ENCODE data around the gene TFAP2A.

Gene TFAP2A

DNA sequence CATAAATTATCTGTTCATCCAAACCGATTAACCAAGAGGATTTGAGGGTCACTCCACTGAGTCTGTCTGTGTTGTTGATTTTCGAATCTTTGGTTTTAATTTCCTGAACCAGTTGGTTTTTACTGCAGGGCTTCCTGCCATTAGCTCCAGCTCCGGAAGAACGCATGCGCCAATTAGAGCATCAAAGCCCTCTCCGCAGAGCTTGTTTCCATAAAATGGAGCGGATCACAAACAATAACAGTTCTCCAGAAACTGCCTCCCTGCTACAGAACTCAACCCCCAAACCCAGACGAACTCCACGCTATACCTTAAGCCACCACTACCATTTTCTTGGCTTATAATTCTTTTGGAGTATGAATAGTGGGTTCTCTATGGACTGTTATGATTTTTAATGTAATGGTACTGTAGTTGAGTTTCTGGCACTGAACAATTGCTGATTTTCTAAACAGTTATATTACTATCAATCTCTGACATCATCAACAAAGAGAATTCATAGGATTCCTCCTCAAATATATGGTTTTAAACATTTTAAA lies 13.8 kb downstream of the TFAP2A start:
- no peak for DNase-seq (ENCODE audit: low read depth in 2 of 2, low spot score in 1 of 2)

DNA sequence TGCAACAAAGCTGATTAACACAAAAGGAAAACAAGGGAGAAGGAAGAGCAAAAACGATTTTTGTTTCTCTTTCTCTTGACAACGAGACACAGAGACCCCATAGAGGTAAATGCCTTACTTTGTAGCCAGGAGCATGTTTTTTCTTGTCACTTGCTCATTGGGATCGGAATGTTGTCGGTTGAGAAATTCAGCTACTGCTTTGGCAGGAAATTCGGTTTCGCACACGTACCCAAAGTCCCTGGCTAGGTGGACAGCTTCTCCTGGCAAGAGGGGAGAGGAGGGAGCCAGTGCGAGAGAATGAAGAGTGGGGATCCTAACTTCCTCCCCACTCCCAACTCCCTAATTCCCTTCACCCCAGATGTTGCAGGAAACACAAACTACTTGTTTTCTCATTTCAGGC lies 14.5 kb downstream of the TFAP2A start:
- DNase-seq (ENCODE audit: low read depth in 2 of 2, low spot score in 1 of 2): no peak

DNA sequence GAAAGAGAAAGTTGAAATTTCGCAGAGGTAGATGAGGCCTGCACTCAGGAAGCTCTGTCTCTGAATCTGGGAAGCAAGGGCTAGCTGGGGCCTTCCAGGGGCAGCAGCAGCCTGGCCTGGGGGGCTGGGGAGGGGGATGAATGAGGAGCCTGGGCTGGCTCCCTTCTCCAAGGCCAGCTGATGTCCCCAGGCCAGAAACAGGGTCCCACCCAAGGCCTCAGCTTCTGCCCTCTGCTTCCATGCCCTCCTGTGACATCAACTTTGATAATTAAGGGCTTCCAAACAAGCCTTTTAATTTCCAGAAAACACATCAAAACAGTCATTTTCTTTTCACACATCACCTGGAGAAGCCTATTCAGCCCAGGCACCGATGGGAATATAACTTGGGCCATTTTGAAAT lies 15.4 kb downstream of the TFAP2A start:
- DNase-seq (ENCODE audit: low read depth in 2 of 2, low spot score in 1 of 2): no peak

DNA sequence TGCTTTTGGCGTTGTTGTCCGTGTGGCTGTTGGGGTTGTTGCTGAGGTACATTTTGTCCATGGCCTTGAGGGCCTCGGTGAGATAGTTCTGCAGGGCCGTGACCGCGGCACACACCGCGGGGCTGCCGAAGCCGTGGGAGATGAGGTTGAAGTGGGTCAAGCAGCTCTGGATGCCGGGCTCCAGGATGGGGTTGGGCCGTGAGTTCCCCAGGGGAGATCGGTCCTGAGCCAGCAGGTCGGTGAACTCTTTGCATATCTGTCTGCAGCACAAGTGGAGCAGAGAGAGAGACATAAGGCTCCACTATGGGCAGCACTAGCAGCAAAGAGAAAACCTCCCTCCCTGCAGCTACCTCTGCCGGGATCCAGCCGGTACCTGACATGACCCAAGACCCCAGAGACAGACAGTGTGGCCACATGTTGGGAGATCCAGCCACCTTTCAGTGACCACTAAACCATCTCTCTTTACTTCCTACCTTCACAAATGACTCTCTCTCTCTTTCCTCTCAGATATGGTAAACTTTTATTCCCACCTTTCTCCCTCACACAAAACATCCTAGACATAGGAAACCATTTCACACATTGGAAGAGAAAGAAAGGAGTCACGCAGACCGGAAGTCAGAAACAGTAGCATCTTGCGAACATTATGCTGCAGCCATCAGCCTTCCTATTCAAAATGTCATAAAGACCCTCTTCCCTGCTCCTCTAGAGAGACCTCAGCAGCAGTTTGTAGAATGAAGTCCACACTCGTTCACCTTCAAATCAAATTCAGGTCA lies 16.2 kb downstream of the TFAP2A start:
- DNase-seq (ENCODE audit: low read depth in 2 of 2, low spot score in 1 of 2): no peak

DNA sequence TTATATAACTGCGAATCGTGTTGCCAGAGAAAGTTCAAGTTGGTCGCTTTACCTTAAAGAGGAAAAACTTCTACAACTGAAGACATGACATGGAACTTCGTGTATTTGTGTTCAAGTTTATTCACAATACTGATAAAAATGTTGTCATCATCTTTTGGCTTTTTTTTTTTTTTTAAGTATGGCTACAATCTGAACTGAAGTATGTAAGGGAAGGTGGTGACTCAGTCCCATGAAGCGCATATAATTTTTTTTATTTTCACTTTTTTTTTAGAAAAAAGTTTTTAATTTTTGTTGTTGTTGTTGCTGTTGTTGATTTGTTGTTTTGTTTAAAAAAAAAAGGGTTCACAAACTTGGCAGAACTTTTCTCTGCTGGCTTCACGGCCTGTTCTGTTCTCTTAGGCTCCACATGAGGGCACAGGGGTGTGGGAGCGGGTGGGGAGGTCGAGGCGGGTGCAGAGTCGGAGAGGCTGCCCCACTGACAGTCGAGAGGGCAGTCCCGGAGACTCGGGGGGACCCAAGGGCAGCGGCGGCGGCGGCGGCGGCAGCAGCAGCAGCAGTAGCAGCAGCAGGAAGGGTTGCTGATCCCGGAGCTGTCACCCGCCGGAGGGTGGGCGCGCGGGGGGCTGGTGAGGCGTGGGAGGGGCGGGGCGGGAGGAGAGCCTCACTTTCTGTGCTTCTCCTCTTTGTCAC lies 17.0 kb downstream of the TFAP2A start:
- DNase-seq (ENCODE audit: low read depth in 2 of 2, low spot score in 1 of 2): no peak

DNA sequence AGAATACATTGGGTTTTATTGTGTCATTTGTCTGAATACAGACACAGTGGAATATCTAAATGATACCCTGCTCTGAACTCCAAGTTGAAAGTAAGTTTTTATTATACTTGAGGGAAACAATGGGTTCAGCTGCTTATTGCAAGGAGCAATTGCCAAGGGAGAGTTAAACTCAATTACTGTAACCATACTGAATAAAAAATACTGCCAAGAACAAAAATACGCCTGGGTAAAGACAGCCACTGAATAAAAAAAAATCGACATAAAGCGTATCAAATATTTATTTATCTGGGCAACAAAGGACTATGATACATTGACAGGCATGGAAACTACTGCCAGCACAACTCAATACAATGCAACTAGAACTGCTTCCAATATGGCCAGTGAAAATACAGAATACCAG lies 18.1 kb downstream of the TFAP2A start:
- DNase-seq (ENCODE audit: low read depth in 2 of 2, low spot score in 1 of 2): no peak

DNA sequence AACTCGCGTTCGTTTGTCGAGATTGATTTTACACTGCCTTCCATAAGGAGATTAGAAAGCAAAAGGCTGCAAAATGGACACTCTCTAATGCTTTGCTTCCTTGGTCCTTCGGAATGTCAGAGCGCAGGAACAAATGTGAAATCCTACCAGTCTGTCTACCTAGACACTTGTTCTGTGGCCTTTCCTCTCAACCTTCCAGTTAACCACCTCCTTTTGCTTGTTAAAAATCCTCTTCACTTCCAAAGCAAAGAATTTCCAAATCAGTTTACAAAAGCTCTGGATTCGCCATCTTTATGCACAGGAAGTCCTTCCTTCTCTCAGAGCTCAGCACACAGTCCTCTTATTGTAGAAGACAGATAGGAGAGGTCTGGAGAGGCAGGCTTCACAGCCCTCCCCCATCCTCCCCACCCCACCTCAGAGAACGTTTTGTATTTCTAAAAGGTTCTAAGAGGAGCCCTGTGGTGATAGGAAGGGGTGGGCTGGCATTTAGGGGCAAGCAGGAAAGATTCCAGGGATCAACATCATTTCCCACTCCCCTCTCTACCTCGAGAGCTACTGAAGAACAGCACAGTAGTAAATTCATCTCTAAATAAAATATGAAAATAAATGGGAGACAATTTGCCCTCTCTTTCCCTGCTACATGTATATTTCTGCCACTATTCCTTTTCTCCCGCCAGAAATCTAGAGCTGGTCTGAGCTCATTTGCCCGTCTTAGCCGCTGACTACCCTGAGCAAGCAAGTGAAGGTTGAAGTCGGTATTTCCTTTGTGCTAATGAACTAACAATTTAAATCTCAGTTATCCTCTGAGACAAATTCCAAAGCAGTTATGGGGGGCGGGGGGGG lies 18.9 kb downstream of the TFAP2A start:
- no peak for DNase-seq (ENCODE audit: low read depth in 2 of 2, low spot score in 1 of 2)

DNA sequence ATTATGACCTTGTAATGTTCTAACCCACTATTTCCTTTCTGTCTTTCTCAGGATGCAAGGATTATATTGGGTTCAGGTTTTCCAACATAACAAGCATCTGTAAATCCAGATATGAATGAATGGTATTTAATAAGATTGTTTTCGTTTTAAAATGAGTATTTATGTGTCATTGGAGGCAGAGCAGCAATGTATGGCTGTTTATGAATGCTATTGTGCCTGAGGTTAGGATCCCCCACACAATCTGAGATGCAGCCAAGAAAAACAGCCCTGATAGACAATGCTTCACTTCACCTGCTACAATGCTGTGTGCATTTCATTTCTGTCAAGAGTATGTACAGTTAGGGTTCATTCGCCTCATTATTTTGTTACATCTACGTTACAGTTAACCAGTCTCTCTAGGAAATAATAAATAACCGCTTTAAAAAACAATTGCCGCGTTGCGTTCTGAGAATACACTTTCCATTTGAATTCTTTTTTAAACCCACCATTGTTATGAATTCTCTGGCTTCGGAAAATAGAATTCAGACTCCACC lies 19.6 kb downstream of the TFAP2A start:
- no peak for DNase-seq (ENCODE audit: low read depth in 2 of 2, low spot score in 1 of 2)

DNA sequence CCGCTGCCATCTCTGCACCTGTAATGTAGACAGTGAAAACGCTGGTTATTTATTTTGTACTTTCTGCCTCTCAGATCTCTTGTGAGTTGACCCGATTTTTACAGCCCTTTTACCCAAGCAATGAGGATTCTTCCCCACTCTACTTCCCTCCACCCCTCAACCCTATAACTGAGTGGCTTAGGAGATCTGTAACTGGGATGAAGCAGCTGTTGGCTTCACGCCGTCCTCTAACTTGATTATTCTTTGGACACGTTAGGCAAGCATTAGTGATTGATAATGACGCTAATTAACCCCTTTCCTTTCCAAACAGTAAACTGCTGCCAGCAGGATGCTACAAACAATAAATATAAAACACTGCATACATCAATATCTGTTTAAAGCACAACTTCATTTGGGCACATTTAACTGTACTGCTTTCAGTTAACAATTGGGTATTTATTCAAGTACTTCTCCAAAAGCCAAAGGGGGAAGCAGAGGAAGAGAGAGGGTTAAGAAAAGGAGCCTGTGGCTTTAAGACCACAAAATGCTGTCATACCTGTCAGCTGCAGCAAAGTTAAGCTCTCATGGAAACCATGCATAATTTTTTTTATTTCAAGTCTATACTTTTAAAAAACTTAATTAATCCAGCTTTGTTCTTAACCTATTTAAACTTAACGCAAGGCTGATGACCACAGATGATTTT lies 21.2 kb downstream of the TFAP2A start:
- DNase-seq (ENCODE audit: low read depth in 2 of 2, low spot score in 1 of 2): no peak

DNA sequence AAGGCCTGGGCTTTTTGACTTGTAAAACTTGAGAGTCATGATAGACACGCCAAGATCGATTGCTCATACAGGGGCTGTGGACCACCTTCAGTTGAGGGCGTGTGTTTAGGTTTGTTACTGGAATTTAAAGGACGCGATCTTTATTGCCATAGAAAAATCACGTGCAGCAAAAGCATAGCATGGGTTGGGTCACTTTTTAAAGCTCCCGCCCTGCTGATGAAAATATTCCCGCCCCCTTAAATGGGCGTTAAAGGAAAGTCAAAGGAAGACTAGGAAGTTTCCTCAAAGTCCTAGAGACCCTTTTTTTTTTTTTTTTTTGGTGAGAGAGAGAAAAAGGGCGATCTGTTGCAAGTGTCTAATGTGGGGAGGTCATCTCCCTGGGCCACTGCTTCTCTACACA lies 23.1 kb downstream of the TFAP2A start:
- no peak for DNase-seq (ENCODE audit: low read depth in 2 of 2, low spot score in 1 of 2)

DNA sequence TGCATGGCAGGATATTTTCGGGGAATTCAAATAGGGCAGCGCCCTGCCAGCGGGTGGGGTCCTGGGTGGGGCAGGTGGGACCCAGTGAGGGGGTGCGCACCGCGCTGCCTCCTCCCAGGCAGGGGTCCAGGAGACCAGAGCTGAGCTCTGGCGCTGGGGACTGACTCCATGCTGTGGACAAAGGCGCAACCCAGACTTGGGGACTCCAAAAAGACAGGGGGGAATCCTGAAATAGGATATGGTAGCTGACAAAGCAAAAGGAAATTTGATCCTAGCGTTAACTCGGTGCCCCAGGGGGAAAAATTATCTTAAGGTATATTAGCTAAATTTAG lies 23.6 kb downstream of the TFAP2A start:
- no peak for DNase-seq (ENCODE audit: low read depth in 2 of 2, low spot score in 1 of 2)

DNA sequence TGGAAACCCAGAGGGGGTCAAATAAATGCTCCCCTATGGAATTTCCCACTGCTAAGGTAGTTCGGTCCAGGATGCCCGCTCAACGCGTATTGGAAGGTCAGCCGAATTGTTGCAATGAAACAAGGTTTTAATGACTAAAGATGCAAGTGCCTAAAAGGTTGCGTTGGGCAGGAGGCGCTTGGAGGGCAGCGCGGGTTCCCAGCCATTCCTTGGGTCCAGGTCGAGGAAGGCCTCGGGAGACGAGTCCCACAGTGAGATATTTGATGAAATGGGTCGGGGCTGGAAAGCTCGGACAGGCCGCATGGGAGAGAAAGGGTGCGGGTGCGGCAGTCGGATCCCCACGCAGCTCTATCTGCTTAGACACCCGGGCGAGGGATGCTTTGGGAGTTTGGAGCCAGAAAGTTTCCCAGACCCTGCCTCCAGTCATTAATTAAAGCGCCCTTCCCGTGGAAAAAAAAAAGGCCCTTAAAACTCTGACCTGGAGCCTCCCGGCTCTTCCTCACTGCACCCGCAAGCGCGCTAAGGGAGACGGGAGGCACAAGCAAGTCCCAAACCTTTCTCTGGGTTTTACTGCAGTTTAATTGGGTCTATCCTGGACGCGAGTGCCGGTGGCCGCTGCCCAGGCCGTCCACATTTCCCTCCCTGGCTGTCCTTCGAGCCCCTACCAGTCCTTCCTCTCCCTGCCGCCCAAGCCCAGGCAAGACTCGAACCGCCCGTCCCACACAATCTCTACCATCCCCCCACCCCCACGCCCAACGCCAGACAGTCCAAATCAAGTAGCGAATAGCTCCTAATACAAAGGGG lies 24.2 kb downstream of the TFAP2A start:
- no peak for DNase-seq (ENCODE audit: low read depth in 2 of 2, low spot score in 1 of 2)

DNA sequence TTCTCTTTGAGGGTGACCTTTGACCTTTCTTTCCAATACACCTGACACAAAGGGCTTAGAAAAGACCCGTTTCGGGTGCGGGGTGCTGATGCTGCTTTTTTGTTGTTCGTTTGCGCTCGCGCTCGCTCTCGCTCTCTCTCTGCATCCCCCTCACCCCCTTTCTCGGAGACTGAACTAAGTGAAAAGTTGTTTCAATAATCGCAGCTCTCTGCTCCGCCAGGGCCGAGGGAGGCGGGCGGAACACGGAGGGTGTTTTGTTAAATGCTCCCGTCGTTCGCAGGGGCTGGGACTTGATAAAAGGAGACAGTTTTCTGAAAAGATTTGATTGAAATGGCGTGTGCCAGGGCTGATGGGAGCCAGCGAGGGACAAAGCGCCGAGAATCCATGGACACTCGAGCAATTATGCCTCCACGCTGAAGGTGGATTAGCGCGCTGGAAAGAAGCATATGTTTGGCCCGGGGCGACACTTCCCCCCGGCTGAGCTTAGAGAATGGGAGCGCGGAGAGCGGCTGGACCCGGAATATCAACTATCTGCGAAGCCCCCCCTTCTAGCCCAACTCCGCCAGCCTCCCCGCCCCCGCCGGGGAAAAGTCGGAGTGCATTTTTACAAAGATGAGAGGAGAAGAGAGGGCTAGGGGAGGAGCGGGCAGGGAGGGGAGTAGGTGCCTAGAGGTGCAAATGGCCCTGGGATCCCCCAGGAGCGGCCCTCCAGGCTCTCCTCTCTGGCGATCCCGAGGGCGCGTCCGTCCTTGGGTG lies 25.0 kb downstream of the TFAP2A start:
- DNase-seq (ENCODE audit: low read depth in 2 of 2, low spot score in 1 of 2): no peak

DNA sequence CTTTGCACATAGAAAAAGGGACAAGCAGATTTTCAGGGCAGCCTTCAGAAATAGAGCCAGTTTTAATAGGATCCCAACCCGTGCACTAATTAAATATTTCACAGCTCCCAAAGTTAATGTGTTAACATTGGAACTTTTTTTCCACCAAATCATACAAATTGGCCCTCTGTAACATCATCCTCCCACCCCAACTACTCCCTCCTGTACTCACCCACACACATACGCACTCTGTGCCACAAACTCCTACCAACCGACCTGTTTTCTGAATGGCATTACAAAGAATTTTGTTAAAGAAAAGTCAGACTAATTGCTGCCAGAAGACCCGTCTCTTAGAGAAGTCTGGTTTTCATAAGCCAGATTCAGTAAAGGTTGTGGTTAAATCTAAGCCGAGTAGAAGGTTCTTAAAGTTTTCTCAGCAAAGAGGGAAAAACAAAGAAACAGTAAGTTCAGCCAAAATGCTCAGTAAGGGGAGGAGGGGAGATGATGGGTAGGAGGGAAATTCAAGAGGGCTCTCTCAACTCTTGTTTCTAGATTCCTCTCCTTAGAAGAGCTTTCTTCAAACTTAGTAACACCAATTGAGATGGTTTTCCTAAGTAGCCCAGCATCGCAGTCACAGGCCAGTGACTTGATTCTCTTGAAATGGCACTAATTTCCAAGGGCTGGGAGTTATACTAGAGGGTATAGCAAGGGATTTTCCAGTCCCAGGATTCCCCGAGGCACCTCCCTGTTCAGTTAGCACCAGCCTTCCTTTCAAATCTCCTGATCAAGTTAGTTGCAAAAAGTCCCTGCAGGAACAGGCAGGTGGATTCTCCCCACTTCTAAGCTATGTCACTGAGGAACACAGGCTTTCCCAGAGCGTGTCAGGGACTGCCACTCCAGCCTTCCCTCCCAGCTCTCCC lies 27.9 kb downstream of the TFAP2A start:
- DNase-seq (ENCODE audit: low read depth in 2 of 2, low spot score in 1 of 2): no peak

DNA sequence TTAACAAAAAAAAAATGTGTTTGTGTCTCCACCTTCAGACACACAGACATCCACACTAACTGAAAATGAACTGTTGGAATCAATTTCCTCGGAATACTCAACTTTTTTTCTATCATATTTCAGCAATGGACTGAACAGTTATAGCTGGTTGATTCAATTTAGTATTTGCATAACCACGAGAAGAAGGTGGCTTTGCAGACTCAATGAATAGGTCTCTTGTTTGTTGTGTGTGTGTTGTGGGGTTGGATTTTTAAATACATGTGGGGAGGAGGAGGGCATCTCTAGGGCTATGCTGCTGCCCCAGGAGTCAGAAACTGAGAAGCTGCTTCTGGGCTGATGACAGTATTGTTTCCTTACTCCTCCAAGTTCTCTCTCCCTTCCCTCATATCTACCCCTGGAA lies 28.7 kb downstream of the TFAP2A start:
- DNase-seq (ENCODE audit: low read depth in 2 of 2, low spot score in 1 of 2): no peak

DNA sequence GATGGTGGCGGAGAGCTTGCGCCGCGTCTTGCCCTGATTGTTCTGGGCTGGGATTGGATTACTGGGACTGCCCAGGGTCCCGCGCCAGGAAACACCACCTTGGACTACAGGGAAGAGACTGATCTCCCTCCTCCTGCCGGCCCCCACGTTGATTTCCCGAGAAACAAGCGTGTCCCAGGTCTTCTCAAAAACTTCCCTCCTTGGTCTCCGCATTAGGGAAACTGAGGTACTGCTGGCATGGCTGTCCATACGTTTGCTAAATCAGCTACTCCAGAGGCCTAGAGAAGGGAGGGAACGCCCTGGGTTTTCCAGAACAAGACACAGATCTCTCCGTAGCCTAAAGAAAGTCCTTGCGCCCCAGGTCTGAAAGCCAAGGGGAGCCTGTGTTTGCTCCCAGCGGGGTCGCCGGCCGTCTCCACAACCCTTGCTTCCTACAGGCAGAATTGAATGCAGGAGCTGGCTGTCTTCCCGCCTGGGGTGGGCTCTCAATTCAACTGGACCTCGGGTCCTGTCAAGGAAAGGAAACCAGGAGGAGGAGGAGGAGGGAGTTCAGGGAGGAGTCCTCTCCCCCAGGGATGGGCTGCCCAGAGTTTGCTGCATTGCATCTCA lies 29.2 kb downstream of the TFAP2A start:
- DNase-seq (ENCODE audit: low read depth in 2 of 2, low spot score in 1 of 2): no peak

DNA sequence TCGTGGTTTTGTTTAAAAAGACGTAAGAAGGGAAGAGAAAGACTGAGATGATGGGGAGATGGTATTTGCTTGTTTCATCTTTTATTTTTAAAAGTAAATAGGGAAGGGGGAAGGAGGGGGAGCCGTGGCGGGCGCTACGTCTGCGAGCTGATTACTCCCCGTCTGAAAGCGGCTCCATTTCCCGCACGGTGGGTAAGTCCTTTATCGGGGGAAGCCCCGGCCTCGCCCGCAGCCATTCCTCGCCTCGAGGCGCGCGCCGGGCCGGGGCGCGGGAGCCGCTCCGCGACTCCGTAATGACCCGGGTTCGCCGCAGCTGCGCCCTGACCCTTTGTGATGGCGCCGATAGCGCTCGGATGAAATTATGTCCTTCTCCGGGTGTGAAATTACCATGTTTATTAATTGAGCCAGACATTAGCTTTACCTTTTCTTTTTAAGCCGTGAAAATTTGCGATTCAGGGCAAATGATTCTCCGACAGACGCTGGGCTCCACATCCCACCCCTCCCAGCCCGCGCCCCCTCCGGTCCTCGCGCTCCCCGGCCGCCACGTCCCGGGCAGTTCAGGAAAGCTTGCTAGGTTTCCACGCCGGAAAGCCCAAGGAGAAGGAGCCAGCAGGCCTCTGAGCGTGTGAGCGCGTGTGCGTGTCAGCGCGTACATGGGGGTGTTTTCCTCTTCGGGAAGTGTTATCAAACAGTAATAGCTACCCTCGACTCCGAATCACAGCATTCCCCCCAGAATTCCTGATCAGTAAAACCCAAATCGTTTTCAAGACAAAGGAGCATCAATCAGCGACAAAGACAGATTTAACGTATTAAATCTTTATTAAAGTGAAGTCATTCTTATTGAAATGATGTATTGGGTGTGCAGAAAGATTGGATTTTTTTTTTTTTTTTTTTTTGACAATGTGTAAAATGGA lies 30.0 kb downstream of the TFAP2A start:
- DNase-seq (ENCODE audit: low read depth in 2 of 2, low spot score in 1 of 2): no peak
